ENCODE data around the gene PTPRN2.

PTPRN2 gene

GRCh38 chr7:157873664-157874063 lies 714.0 kb downstream of the PTPRN2 start:
- no peak for TF ChIP-seq CTCF (IDR thresholded peaks at IDR 0.05)
- no peak for TF ChIP-seq ZFX (IDR thresholded peaks at IDR 0.05; ENCODE audit: borderline replicate concordance)
- H3K27ac ChIP-seq: no peak overlapping the region

GRCh38 chr7:157873181-157873580 lies 714.4 kb downstream of the PTPRN2 start:
- H3K27ac ChIP-seq: no peak overlapping the region
- TF ChIP-seq CTCF (IDR thresholded peaks at IDR 0.05) (no peak), ZFX (IDR thresholded peaks at IDR 0.05; ENCODE audit: borderline replicate concordance) (no peak)

- TF ChIP-seq ZFX (IDR thresholded peaks at IDR 0.05; ENCODE audit: borderline replicate concordance): no peak
- TF ChIP-seq CTCF (IDR thresholded peaks at IDR 0.05): no peak
Observed at GRCh38 chr7:157872447-157872846, 715.2 kb downstream of the PTPRN2 start.

GRCh38 chr7:157871681-157872080 lies 715.9 kb downstream of the PTPRN2 start:
- TF ChIP-seq CTCF (IDR thresholded peaks at IDR 0.05): no peak
- TF ChIP-seq ZFX (IDR thresholded peaks at IDR 0.05; ENCODE audit: borderline replicate concordance): no peak

More at GRCh38 chr7:157872447-157872846, 715.2 kb downstream of the PTPRN2 start:
- no peak overlapping the region for H3K27ac ChIP-seq

GRCh38 chr7:157870644-157871290 lies 716.9 kb downstream of the PTPRN2 start:
- TF ChIP-seq ZFX (IDR thresholded peaks at IDR 0.05; ENCODE audit: borderline replicate concordance): no peak
- no peak for TF ChIP-seq CTCF (IDR thresholded peaks at IDR 0.05)
- H3K27ac ChIP-seq: no peak overlapping the region

More at GRCh38 chr7:157871681-157872080, 715.9 kb downstream of the PTPRN2 start:
- no peak overlapping the region for H3K27ac ChIP-seq

GRCh38 chr7:157869793-157870192 lies 717.8 kb downstream of the PTPRN2 start:
- no peak overlapping the region for H3K27ac ChIP-seq
- TF ChIP-seq CTCF (IDR thresholded peaks at IDR 0.05): no peak
- TF ChIP-seq ZFX (IDR thresholded peaks at IDR 0.05; ENCODE audit: borderline replicate concordance): no peak

GRCh38 chr7:157867685-157868305 lies 719.8 kb downstream of the PTPRN2 start:
- no peak overlapping the region for H3K27ac ChIP-seq
- TF ChIP-seq CTCF (IDR thresholded peaks at IDR 0.05): no peak
- TF ChIP-seq ZFX (IDR thresholded peaks at IDR 0.05; ENCODE audit: borderline replicate concordance): no peak
